ENCODE results near the gene SAPCD2.

SAPCD2 gene

DNA sequence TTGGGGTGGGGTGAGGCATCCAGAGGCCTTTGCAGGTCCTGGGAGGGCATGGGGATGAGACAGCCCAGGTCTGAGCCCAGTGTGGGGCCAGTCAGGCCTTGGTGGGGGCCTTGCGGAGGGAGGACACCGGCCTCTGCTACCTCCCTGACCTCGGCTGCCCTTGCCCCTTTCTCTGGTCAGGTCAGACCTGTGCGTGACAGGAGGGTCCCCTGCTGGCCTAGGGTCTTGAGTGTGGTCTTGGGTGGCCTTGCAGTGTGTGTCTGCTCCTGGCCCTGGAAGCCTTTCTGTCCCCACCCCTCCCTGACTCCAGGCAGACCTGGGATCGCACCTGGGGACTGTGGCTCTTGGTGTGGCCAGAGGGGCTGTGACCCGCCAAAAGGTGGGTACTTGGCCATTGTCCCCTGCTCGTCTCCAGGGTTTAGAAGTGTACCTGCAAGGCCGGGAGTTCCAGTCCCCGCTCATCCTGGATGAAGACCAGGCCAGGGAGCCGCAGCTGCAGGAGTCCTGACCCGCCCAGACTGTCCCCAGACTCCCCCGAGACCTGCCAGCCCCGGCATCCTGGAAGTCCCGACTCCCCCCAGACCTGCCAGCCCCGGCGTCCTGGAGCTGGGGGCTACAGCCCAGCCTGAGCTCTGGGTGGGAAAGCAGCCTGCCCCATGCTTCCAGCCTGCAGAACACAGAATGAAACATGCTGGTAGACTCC lies 12.0 kb upstream of the SAPCD2 start:
- no peak for DNase-seq (ENCODE audit: low read depth, low spot score)

DNA sequence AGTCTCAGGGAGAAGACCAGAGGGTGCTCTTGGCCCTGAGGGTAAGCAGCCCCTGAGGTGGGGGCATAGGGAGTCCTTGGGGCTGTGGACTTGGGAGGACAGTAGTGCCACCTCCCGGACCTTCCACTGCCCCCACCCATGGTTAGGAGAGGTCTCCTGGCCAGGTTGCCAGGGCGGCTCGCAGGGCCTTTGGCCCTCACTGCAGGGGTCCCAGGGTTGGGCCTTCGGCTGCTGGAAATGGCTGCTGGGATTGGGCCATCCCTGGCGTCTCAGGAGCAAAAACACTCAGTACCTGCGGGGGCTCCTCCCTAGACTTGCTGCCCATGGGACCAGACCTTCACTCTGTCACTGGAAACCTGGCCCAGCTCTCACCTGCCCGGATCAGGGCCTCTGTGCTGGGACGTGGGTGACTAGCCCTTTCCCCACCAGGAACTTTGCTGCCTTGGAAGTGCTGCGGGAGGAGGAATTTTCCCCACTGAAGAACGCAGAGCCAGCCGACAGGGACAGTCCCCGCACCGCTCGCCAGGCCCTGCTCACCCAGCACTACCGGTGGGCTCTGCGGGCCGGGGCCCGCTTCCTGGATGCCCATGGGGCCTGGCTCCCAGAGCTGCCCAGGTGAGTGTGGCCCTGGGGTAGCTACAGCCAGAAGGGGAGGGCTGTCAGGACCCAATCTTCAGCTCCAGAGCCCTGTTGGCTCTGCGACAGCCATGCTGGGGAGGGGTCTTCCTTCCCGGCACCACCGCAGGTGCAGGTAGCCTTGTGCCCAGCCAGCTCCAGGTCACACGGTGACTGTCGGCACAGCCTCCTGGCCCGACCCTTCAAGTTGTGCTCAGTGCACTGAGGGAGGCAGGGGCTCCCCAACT lies 10.1 kb upstream of the SAPCD2 start:
- DNase-seq (ENCODE audit: low read depth, low spot score) = no peak

DNA sequence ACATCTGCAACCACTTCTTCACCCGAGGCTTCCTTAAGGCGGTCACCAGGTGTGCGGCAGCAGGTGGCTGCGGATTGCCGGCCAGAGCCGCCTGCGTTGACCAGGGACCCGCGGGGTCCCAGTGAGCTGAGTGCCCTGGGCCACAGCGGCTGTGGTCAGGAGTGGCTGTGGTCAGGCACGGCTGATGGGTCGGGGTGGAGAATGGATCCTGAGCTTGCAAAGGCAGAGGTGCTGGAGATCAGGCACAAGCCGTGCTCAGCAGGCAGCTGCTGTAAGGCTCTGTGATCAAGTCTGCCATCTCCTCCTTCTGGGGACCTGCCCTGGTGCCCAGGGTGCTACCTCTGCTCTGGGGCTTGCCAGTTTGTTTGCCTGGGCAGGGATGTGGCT lies 9.0 kb upstream of the SAPCD2 start:
- no peak for DNase-seq (ENCODE audit: low read depth, low spot score)

DNA sequence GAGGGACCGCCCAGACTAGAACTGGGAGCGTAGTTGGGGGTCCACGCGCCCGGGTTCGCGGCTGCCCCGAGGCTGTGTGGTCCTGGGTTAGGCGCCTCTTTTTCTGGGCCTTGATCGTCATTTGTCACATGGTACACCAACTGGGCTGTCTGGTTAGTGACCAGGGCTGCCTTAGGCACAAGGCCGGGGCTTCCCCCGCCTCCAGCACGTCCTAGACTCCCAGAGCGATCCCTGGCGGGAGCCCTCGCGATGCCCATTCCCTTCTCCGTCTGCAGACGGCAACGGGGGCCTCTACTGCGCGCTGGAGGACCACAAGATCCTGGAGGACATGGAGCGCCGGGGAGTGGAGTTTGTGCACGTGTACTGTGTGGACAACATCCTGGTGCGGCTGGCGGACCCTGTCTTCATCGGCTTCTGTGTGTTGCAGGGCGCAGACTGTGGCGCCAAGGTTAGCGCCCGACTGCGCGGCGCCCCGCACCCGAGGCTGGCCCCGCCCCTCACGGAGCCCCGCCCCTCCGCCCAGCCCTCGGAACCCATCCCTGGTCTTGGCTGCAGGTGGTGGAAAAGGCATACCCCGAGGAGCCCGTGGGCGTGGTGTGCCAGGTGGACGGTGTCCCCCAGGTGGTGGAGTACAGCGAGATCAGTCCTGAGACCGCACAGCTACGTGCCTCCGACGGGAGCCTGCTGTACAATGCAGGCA lies 8.5 kb upstream of the SAPCD2 start:
- DNase-seq (ENCODE audit: low read depth, low spot score) = no peak

DNA sequence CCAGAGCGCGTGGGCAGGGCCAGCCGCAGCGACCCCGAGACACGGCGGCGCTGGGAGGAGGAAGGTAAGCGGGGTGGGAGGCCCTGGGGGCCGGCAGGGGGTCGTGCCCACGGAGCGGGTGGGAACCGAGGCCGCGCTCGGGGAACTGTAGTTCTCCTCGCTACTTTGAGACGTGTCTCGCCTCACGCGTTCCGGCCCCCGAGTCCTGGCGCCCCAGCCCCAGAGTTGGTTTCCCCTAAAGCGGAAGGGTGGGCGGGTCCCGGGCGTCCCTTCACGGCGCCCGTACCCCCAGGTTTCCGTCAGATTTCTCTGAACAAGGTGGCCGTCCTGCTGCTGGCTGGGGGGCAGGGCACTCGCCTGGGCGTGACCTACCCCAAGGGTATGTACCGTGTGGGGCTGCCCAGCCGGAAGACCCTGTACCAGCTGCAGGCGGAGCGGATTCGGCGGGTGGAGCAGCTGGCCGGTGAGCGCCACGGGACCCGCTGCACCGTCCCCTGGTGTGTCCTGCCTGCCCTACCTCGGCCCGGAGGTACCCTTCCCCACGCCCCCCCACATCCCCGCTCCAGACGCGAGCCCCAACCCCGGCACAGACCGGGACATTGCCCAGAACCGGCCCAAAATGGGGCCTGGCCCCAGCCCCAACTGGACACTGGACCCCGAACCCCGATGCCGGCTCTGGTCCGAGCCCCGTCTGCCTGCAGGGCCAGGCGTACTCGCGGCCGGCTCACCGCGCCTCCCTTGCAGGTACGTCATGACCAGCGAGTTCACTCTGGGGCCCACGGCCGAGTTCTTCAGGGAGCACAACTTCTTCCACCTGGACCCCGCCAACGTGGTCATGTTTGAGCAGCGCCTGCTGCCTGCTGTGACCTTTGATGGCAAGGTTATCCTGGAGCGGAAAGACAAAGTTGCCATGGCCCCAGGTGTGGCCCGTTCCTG lies 7.7 kb upstream of the SAPCD2 start:
- no peak for DNase-seq (ENCODE audit: low read depth, low spot score)

DNA sequence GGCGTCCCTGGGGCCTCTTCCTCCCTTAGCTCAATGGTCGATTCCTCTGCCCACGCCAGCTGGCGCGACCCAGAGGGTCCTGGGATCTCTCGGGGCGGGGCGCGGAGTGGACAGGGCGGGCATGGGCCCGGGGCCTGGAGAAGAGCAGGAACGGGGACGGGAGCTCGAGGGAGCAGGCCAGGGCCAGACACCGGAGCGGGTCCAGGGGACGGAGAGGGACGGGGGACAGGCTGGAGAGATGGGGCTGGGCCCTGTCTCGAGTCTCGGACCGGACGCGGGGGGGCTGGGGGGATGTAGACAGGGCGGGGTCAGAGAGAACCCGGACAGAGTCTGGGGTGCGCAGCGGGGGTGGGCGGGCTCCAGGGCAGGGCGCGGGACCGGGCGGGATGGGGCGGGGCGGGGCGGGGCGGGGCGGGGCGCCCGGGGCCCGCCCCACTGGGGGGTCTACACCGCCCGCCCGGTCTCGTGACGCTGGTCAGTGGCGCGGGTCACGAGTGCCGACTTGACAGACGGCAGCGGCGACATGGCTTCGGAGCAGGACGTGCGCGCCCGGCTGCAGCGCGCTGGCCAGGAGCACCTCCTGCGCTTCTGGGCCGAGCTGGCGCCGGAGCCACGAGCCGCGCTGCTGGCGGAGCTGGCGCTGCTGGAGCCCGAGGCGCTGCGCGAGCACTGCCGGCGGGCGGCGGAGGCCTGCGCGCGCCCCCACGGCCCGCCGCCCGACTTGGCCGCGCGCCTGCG lies 6.8 kb upstream of the SAPCD2 start, which contains the start of gene UAP1L1:
TSS of gene UAP1L1 (plus strand) at position 508 of the 738 bp plus-strand sequence. CDS start at position 524, 16 bp downstream.
- DNase-seq (ENCODE audit: low read depth, low spot score) = no peak

DNA sequence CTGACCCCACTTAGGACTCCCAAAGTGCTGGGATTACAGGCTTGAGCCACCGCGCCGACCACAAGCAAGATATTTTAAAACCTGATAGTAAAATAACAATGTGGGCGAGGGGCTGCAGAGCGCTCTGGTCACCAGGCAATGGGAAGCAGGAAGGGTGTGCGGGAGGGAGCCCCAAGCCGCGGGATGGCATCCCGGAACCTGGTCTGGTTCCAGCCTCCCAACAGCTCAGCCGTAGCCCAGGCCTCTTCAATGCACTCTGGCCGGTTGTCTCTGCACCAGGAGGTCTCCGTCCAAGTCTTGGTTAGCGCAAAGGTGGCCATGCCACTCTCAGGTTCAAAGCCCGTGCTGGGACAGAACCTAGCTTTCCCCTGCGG lies 6.3 kb upstream of the SAPCD2 start:
- no peak for DNase-seq (ENCODE audit: low read depth, low spot score)

DNA sequence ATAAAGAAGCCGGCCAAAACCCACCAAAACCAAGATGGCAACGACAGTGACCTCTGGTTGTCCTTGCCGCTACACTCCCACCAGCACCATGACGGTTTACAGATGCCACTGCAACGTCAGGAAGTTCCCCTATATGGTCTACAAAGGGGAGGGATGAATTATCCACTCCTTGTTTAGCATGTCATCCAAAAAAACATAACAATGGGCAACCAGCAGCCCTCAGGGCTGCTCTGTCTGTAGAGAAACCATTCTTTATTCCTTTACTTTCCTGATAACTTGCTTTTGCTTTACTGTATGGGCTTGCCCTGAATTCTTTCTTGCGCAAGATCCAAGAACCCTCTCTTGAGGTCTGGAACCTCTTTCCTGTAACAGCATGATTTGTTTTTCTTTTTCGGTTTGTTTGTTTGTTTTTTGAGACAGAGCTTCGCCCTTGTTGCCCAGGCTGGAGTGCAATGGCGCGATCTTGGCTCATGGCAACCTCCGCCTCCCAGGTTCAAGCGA lies 5.0 kb upstream of the SAPCD2 start:
- DNase-seq (ENCODE audit: low read depth, low spot score) = no peak

DNA sequence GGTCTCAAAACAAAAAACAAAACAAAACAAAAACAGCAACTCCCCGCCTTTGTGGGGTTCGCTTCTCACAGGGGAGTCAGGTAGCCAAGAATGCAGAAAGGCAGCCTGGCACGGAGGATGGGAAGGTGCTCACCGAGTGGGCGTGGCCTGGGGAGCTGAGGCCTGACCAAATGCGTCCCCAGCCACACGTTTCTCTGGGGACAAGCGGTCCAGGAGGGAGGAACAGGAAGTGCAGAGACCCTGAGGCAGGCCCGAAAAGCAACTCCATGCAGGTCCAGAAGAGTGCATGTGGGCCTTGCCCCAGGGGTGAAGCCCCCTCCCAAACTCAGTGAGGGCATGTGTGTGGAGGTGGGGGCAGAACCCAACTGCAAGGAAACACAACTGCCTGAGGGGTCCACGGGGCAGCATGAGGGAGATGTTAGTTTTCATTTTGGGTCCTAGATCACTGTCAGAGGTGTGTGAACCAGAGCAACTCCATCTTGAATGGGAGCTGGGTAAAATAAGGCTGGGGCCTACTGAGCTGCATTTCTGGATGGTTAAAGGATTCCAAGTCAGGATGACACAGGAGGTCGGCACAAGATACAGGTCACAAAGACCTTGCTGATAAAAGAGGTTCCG lies 4.4 kb upstream of the SAPCD2 start:
- no peak for DNase-seq (ENCODE audit: low read depth, low spot score)

DNA sequence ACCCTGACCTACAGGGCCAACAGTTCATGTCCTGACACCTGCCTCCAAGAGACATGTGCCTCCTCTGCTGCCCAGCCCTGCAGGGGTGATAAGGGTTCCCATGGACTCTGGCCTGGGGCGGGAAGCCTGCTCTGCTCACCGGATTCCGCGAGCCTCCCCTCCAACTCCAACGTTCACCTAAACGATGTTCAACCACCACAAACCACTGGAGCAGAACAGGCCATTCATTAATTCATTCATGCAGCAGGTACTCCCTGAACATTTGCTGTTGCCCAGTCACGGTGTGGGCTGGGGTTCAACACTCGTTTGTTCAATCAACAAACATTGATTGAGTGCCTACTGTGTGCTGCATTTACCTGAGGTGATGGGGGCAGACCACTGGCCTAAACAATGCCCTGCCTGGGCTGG lies 3.6 kb upstream of the SAPCD2 start:
- no peak for DNase-seq (ENCODE audit: low read depth, low spot score)

DNA sequence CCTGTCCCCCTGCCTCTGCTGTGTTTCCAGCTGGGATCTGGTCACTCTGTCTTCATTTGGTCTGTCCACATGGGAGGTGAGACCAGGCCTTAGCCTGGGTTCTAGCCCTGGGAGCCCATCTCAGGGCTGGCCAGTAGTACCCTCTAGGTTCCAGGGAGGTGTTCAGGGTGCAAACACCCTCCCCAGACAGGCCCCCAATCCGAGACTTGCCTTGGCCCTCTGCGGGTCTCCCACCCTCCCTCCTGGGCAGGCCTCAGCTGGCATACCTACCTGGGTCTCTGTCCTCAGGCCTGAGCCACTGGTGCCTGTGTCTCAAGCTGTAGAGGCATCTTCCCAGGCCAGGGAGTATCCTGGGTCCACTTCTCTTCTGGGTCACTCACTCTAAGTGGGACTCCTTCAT lies 925 bp upstream of the SAPCD2 start:
- no peak for DNase-seq (ENCODE audit: low read depth, low spot score)

DNA sequence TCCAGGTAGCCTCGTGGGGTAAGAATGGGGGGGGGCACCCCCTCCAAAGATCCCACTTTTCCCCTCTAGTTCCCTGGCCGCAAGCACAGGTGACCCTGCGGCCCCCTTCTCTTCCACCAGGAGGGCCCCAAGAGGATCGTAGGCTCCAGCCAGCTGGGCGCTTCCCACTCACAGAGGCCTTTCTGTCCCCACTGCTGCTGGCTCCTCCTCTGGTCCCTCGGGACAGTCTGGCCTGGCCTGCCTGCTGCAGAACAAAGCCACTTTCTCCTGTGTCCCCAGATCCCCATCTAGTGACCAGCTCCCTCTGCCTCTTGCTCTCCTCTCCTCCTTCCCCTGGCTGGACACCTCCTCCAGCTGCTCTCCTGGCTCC lies 534 bp upstream of the SAPCD2 start:
- DNase-seq (ENCODE audit: low read depth, low spot score) = no peak

DNA sequence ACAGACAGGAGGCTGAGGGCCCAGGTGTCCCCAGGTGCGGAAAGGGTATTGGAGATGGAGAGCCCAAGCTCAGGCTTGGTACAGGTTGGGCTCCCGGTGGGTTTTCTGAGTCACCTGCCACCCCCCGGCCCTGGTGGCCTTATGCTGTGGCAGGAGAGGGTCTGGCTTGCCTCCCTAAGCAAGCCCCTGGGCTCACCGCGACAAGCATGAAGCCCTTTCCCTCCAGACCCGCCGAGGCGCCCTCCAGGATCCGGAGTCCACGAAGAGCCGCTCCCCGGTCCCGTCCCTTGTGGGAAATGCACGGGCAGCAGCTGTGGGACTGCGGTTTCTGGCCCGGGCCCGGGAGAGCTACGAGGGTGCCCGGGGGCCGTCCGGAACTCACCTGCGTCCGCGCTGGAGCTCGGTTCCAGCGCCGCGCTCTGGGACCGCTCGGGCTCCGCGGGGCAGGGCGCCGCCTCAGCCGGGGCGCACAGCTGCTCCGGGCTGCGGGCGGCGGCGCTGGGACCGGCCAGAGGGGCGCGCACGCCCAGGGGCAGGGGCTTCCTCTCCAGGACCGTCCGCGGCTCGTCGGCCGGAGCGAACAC lies 757 bp downstream of the SAPCD2 start:
- DNase-seq (ENCODE audit: low read depth, low spot score) = no peak

DNA sequence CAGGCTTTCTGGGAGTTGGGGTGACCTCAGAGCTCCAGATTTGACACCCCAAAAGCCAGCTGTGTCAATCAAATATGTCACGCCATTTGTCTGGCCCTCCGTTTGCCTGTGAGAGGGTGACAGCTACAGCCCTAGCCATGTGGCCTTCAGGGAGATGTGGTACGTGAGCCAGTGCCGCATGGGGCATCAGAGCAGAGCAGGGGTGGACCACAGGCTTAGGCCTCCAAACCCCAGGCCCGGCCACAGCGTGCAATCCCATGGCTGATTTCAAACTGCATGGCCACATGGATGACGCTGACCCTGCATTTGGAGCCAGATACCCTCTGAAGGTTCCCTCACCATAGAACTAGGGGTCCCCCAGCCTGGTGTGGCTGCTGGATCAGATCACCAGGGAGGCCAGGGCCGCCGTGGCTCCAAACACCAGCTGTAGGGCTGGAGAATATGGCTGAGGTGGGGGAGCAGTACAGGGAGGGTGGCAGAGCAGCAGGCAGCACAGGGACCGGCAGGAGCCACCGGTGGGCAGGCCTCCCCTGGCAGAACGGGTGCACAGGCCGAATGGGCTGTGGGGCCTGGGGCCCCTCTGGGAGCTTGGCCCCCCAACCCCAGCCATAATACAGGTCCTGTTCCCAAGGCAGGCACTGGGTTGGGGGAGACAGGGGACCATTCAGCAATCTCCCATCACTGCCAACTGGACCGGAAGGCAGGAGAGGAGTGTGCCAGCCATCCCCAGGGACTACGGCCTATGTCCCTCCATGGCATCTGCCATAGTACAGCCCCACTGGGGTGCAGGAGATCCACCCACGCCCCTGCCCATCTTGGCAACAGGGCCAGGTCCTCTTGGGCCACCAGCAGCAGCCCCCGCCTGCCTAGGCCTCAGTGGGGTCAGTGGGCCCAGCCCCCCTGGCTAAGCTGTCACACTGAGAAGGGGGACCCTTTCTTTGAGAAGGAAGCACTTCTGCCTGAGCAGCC lies 1.5 kb downstream of the SAPCD2 start:
- DNase-seq (ENCODE audit: low read depth, low spot score) = no peak

DNA sequence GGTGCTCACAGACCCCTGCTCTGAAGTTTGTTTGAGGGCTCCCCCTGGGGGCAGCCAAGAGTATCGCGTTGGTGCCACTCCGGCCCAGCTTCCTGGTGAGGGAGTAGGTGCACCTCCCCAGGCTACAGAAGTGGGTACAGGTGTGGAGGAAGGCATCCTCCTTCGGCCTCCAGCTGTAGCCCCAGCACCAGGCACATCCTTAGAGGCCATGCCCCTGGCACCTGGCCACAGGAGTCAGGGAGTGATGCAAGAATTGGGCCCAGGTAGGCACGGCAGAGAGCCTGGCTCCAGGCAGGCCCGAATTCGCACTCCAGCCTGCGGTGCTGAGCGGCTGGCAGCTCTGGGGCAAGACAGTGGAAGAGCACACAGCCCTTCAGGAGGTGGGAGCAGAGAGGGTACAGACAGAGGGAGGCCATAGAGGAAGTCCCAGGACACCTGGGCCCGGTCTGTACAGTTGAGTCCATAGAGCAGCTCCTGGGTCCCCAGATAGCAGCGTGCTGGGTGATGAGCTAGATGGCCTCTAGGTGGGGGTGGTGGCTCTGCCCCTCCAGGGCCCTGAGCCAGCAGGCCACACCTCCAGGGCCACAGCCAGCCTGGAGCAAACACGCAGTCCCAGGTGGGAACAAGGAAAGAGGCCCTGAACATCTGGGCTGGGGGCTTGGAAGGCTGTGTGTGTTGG lies 2.4 kb downstream of the SAPCD2 start:
- DNase-seq (ENCODE audit: low read depth, low spot score) = peak; percentile 75

DNA sequence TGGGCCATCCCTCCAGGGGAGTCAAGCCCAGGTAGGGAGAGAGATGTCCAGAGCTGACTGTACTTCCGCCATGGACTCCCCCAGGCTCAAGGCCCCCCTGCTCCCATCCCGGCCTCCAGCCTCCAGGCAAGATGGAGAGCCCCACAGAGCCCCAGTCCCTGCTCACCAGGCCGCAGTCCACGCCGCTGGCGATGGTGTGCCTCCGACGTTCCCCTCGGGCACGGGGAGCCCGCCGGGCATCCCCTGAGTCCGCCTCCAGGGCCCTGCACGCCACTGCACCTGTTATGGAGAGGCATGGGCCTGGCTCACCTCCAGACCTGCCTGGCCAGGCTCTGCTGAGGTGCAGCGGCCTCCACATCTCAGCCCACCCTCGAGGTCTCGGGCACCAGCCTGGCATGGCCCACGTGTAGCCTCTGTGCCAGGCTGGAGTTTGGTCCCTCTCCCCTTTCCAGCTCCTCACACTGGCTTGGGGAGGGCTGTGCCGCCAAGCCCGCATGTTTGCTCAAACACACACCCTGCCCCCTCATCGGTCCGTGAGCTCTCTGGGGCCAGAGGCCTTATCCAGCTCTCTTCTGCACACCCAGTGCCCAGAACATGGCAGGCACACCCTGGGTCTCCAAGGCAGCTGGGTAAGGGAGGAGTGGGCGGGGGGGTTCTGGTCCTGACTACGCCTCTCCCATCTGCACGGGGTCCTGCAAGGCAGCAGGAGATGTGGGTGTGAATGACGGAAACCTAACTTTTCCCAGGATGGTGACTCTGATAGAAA lies 4.1 kb downstream of the SAPCD2 start:
- no peak for DNase-seq (ENCODE audit: low read depth, low spot score)

DNA sequence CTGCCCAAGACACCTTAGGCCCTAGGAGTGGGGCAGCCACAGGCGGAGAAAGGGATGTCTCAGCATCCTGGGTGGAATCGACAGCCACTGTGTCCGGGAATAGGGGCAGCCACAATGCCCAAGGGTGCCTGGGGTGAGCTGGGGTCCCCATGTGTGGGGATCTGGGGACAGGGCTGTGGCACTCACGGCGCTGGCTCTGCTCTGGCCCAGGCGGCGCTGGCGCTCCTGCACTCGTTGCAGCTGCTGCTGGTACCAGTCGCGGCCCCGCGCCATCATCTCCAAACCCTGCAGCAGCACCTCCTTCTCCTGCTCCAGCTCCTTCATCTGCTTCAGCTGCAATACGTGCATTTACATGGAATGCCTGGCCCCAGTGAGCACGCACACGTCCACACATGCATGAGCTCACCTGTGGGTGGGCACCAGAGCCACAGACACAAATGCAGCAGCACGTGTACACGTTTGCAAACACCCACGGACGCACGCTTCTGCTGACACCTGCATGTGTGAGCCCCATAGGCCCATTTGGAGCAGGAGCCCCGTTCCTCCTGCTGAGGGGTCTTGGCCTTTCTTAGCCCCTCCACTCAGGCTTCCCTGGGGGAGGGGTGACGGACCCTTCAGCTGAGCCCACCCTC lies 4.9 kb downstream of the SAPCD2 start:
- DNase-seq (ENCODE audit: low read depth, low spot score) = no peak

Measured in activated CD4-positive, CD25-positive, alpha-beta regulatory T cell treated with anti-CD3 and anti-CD28 coated beads, Interleukin-2, amount 50 U/mL, for 16 hours (primary cell).